Fibroblast of peridontal ligament (primary cell): Measurements from ENCODE around the gene AURKA.
"Not testable (repeated sequence)": the region's sequence is repeated elsewhere in the genome, so short reads cannot be mapped to it uniquely, and the experiment has no call there.

Experiments
- DNase-seq: peaks from one replicate; pipeline ENCODE4 v3.0.0-alpha.2; 2010; ENCODE audit errors: extremely low read depth

Gene AURKA

DNA sequence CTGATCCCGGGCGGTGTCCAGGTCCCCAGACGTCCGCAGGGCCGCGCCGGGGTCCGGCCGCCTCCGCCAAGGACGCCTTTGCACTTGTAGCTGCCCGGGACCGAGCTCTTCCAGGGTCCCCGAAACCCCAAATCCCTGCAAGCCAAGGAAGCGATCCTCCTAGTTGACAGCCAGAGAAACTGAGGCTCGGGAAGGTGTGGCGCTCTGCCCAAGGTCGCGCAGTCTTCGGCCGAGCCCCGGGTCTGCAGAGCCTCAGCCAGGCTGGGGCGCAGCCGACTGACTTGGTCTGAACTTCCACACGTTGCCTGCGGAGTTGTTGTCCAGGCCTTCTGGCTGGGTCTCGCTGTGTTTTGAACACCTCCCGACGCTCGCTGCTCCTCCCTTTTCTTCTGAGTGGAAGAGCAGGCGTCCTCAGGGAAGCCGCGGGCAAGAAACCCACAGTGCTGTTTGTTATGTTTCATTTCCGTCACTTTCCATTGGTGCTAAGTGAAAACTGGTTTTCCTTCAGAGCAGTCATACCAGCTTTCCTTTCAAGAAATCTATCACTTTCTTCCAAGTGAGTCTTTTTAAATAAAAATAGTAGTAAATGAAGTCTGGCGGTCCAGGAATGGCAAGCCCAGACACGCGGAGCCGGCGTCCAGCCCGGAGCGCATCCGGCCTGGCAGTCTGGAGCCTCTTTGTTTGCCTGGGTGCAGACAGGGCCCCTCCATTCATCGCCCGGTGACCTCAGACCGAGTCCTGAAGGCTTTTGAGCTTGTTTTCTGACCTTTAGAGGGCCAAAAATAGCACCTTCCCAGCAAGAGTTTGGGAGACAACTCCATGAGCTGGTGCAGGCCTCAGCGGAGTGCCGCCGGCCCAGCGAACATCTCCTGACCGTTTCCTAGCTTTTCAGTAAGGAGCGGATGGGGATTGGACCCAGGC lies 32.5 kb downstream of the AURKA start:
- DNase-seq, result peak; percentile 66

GRCh38 chr20:56358600-56359211 lies 33.3 kb downstream of the AURKA start, which contains the start of gene FAM210B:
FAM210B (plus strand) TSS chr20:56358974; CDS start chr20:56359006, 32 bp downstream.
- DNase-seq, result peak; percentile 79

DNA sequence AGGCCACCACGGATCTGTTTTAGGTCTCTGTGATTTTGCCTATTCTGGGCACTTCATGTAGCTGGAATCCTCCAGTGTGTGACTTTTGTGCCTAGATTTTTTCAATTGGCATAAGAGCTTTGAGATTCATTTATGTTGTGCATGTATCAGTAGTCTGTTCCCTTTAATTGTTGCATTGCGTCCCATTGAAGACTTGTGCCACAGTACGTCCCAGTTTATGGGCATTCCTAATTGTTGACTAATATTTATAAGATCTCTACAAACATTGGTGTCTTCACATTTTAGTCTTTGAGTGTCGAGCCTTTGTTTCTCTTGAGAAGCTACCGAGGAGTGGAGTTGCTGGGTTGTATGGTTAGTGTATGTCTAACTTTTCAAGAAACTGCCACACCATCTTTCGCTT lies 33.9 kb downstream of the AURKA start:
- no peak for DNase-seq

GRCh38 chr20:56353356-56353755 lies 38.7 kb downstream of the AURKA start:
- no peak for DNase-seq

DNA sequence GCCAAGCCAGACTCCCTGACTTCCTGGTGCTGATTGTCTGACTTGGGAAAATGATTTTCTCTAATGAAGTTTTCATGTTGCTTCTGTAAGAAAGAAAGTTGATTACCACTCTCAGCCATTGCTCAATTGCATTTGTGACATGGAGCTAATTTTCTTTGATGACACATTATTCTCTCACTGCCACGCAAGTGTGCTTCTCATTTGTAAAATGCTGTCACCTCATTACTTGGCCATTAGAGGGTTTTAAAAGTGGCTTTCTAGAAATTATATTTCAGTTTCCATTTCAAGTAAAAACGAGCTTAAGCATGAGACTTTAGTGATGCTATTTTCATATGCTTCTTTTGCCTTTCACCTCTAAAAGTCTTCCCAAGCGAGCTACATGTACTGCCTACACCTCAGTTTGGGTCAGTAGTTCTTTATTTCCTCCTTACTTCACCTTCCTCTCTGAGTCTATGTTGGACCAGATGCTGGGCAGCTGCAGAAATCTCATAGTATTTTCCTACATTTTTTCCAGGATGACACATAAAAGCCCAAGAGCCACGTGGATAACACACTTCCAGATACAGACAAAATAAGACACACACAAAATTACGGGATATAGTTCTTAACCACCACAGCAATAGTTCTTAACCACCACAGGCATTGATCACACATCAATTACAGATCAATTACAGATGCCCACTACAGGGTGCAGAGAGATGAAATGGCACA lies 39.5 kb downstream of the AURKA start:
- DNase-seq, result peak; percentile 50

DNA sequence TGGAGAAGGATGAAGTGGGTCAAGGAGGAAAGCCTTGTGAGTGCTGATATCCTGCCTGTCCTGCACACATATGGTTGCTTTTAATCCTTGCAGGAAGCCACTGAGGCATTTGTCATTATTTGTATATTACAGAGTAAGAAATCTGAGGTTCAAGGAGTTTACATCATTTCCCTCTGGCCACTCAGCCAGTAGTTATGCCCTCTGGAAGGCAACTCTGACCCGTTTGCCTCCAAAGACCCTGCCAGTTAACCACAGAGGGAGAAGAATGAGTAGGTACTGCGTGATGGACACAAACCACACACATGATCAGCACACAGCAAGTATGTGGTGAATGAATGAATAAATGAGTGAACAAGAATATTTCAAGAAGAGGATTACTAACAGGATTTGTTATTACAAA lies 41.2 kb downstream of the AURKA start:
- peak; percentile 62 for DNase-seq

DNA sequence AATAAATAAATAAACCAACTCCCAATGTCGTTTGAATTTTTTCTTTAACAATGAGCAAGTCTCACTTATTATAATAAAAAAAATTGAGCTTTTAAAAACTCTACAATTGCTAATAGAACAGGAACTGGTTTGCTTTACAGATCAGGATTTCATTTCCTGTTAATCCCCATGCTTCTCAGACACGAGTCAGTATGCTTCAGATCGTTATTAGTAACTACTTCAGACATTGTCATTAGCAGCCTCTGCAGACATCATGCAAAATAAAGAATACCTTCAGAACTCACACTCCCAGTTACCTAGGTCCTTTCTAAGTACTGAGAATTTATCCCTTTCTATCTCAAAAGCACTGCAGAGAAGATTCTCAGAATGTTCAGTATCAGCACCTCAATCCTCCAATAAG lies 43.3 kb downstream of the AURKA start:
- no peak for DNase-seq

DNA sequence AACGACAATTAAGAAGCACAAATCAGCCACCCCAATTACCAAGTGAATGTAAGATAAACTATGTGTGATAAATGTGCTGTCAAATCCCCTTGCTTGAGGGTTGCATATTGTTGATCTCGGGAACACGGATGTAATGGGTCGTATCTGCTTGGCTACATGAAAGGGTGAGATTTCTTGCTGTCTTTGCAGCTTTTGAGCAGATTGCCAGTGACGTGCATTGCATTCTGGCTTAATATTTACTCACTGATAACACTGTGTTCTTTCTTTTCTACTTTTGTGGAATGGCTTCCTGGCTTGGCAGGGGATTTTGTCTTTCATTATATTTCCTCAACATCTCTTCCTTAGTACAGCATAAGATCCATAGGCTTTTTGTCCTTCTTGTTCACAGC lies 43.7 kb downstream of the AURKA start:
- DNase-seq, result no peak

DNA sequence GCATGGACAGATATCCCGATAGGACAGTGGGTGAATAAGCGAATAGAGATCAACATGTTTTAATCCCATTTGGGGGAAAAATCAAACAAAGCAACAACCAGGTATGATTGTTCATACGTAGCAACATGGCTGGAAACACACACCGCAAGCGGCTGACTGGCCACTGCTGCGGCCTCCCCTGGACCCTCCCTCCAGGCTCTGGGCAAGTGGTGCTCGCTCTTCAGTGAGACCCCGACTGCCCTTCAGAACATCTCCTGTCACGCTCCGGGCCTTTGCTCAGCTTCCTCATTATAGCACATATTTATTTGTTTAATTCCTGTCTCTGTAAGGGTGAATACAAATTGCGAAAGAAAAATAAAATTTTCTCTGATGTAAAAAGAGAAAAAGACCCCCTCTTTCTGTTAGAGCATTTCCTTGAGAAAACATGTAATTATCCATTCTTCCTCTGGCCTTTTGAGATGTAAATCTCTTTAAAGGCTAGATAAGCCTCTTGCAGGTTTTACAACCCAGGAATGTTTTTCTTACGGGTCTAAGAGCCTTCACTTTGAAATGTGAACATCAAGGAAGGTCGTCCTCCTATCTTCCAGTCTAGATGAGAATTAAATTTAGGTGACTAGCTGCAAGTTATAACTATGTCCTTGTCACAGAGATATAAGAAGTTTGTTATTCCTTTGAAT lies 44.2 kb downstream of the AURKA start:
- no peak for DNase-seq

DNA sequence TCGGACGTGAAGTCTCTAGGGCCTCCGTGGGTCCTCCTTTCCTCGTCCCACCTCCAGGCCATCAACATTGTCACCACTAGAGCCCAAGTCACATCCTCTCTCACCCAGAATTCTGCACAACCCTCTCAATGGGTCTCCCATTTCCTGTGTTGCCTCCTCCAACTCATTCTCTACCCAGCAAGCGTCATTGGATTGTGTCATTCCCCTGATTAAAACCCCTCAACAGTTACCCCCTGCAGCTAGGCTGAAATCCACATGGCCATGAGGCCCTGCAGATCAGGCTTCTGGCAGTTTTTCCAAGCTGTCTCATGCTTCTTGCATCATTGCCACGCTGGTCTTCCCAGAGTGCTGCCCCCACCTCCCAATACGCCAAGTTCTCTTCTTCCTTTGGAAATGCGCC lies 46.1 kb downstream of the AURKA start:
- no peak for DNase-seq

- peak; percentile 52 for DNase-seq
Measured at GRCh38 chr20:56343861-56344381, 48.1 kb downstream of the AURKA start.

- DNase-seq, result no peak
Measured at GRCh38 chr20:56342783-56343182, 49.2 kb downstream of the AURKA start.

GRCh38 chr20:56336709-56337108 lies 55.3 kb downstream of the AURKA start:
- not testable (repeated sequence) for DNase-seq

DNA sequence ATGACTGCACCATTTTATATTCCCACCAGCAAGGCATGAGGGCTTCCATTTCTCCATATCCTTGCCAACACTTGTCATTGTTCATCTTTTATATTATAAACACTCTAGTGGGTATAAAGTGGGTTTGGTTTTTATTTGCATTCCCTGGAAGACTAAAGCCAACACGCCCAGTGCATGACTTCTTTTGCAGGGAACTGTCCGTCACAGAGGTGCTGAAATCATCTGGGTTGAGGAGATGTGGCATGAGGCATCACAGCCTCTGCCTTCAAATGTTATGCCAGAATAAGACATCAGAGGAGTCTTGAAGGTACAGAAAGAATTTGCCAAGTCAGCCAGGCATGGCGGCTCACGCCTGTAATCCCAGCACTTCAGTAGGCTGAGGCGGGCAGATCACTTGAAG lies 63.2 kb downstream of the AURKA start:
- DNase-seq, result no peak

- DNase-seq, result no peak
Measured at GRCh38 chr20:56324806-56325205, 67.2 kb downstream of the AURKA start.

DNA sequence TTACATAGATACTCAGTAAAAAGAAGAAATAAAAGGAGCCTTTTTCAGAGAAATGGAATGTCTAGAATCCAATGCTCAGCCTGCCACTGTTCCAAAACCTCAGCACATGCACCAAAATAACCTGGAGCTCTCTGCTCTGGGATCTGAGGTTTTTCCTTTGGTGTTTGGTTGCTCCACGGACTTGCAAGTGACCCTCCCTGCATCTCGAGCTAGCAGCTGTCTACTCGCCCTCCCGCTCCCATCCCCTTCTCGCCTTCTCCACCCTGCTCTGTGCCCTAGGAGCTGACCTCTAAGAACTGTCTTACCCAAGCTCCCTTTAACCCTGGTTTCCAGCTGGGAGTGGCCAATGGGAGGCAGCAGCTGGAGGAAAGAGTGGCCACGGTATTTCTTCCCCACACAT lies 68.4 kb downstream of the AURKA start:
- peak; percentile 17 for DNase-seq

GRCh38 chr20:56323206-56323605 lies 68.8 kb downstream of the AURKA start:
- no peak for DNase-seq

DNA sequence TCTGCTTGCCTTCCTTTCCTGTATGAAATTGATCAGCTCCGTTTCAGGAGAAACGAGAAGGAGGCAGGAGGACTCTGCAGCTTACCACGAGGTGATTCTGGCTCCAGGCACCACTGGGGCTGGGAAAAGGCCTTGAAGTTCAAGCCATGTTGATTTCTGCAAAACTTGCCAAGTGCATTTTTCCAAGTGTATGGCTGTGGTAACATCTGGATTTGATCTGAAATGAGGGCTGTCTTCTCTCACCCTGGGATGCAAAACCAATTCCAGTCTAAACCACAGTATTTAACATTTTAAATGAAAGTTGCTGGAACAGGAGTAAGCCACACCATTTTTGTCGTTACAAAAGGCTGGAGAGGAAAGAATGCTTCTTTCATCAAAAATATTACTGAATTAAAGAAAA lies 69.3 kb downstream of the AURKA start:
- DNase-seq, result peak; percentile 91
